Activated T-cell treated with anti-CD3 and anti-CD28 coated beads, Interleukin-2, amount 50 U/mL, for 72 hours (primary cell): Measurements from ENCODE around the gene SLC6A1. TPM values are rescaled to one million over a fixed set of nuclear protein-coding genes. Genes with fewer than 3 reads are reported as not detected.
"Not testable (repeated sequence)": the region's sequence is repeated elsewhere in the genome, so short reads cannot be mapped to it uniquely, and the experiment has no call there.

ENCODE experiments used
- ATAC-seq, 2 donors: fragments of 150-1000 bp; cut with Tn5 transposase; replicated peaks in 1 of 2; 2 replicates each; pipeline ENCODE4 v1.10.0; 2021; ENCODE audit warnings: moderate library complexity in 2 of 2, mild to moderate bottlenecking in 1 of 2
- DNase-seq, 2 donors: peaks; one replicate each; pipeline ENCODE4 v3.0.0; 2021 to 2022; ENCODE audit warnings: mixed read lengths in 1 of 2
- H3K27ac Mint-ChIP-seq: one replicate; pipeline ENCODE4 v1.8.0; 2022; ENCODE audit warnings: mild to moderate bottlenecking, moderate library complexity, mixed read lengths
- H3K27me3 Mint-ChIP-seq: one replicate; pipeline ENCODE4 v1.8.0; 2022; ENCODE audit warnings: low read depth, mixed read lengths
- H3K36me3 Mint-ChIP-seq, 2 donors: one replicate each; pipeline ENCODE4 v1.8.0; 2022; ENCODE audit warnings: mixed read lengths in 2 of 2, mild to moderate bottlenecking in 1 of 2; ENCODE audit not compliant: insufficient read depth in 2 of 2
- H3K4me1 Mint-ChIP-seq: one replicate; pipeline ENCODE4 v1.8.0; 2022; ENCODE audit warnings: low read depth, mixed read lengths
- H3K4me3 Mint-ChIP-seq, 2 donors: one replicate each; pipeline ENCODE4 v1.8.0; 2022; ENCODE audit warnings: mild to moderate bottlenecking in 2 of 2, mixed read lengths in 2 of 2, moderate library complexity in 2 of 2
- H3K9me3 Mint-ChIP-seq, 2 donors: one replicate each; pipeline ENCODE4 v1.8.0; 2022; ENCODE audit warnings: mixed read lengths in 2 of 2
- total RNA-seq, 2 donors: library from RNA; stranded (reverse); gene quantifications; one replicate each; pipeline ENCODE4 v1.2.3, GENCODE V29; 2022

Gene SLC6A1
- total RNA-seq, 2 donors from 2014 or later: not detected

- H3K27me3 Mint-ChIP-seq: peaks cover 41% of the 10 kb centered on the region
- peaks cover 0 to 2% of the 10 kb centered on the region in 2 donors for H3K36me3 Mint-ChIP-seq
- H3K27ac Mint-ChIP-seq: no peak overlapping the region
- peaks cover 3 to 4% of the 10 kb centered on the region in 2 donors for H3K9me3 Mint-ChIP-seq
- ATAC-seq: no peak
- no peak overlapping the region for H3K4me3 Mint-ChIP-seq
- no peaks in the 10 kb centered on the region for H3K4me1 Mint-ChIP-seq
- DNase-seq: no peak
These were observed 81.9 kb downstream of the SLC6A1 start for GRCh38 chr3:11074451-11074850.

GRCh38 chr3:11075122-11075521 lies 82.6 kb downstream of the SLC6A1 start:
- ATAC-seq, H3K27ac Mint-ChIP-seq, H3K4me3 Mint-ChIP-seq, H3K4me1 Mint-ChIP-seq, H3K9me3 Mint-ChIP-seq, DNase-seq, H3K36me3 Mint-ChIP-seq: not testable (repeated sequence)
- peaks cover 43% of the 10 kb centered on the region for H3K27me3 Mint-ChIP-seq

- DNase-seq: no peak
- Mint-ChIP-seq H3K9me3 (peaks cover 4 to 7% of the 10 kb centered on the region in 2 donors), H3K27ac (no peak overlapping the region), H3K4me1 (no peaks in the 10 kb centered on the region), H3K27me3 (peaks cover 50% of the 10 kb centered on the region), H3K36me3 (peaks cover 0 to 2% of the 10 kb centered on the region in 2 donors), H3K4me3 (no peak overlapping the region)
- ATAC-seq: no peak
These were observed 84.2 kb downstream of the SLC6A1 start for GRCh38 chr3:11076711-11077110.

GRCh38 chr3:11077466-11077865 lies 84.9 kb downstream of the SLC6A1 start:
- Mint-ChIP-seq H3K4me1 (no peaks in the 10 kb centered on the region), H3K4me3 (no peak overlapping the region), H3K9me3 (peaks cover 4 to 7% of the 10 kb centered on the region in 2 donors), H3K36me3 (peaks cover 0 to 2% of the 10 kb centered on the region in 2 donors), H3K27ac (no peak overlapping the region), H3K27me3 (peaks cover 50% of the 10 kb centered on the region)
- ATAC-seq: no peak
- DNase-seq: no peak

GRCh38 chr3:11078826-11079515 lies 86.4 kb downstream of the SLC6A1 start:
- H3K4me3 Mint-ChIP-seq: no peak overlapping the region
- peaks cover 4 to 7% of the 10 kb centered on the region in 2 donors for H3K9me3 Mint-ChIP-seq
- no peak overlapping the region for H3K27ac Mint-ChIP-seq
- ATAC-seq (no peak), DNase-seq (no peak)
- H3K4me1 Mint-ChIP-seq: no peaks in the 10 kb centered on the region
- H3K36me3 Mint-ChIP-seq: peaks cover 0 to 2% of the 10 kb centered on the region in 2 donors
- peaks cover 39% of the 10 kb centered on the region for H3K27me3 Mint-ChIP-seq

GRCh38 chr3:11080492-11080891 lies 87.9 kb downstream of the SLC6A1 start:
- H3K4me3 Mint-ChIP-seq: no peak overlapping the region
- H3K9me3 Mint-ChIP-seq: peaks cover 4 to 7% of the 10 kb centered on the region in 2 donors
- H3K27me3 Mint-ChIP-seq: peaks cover 23% of the 10 kb centered on the region
- H3K36me3 Mint-ChIP-seq: peaks cover 0 to 2% of the 10 kb centered on the region in 2 donors
- no peaks in the 10 kb centered on the region for H3K4me1 Mint-ChIP-seq
- DNase-seq (no peak), ATAC-seq (no peak)
- no peak overlapping the region for H3K27ac Mint-ChIP-seq

GRCh38 chr3:11084098-11084497 lies 91.5 kb downstream of the SLC6A1 start:
- no peak overlapping the region for H3K27ac Mint-ChIP-seq
- H3K4me1 Mint-ChIP-seq: no peaks in the 10 kb centered on the region
- no peak overlapping the region for H3K4me3 Mint-ChIP-seq
- H3K27me3 Mint-ChIP-seq: peaks cover 20% of the 10 kb centered on the region
- DNase-seq (no peak), ATAC-seq (no peak)
- no peaks in the 10 kb centered on the region for H3K36me3 Mint-ChIP-seq
- H3K9me3 Mint-ChIP-seq: peaks cover 0 to 4% of the 10 kb centered on the region in 2 donors

GRCh38 chr3:11084677-11085076 lies 92.1 kb downstream of the SLC6A1 start:
- H3K4me3 Mint-ChIP-seq: no peak overlapping the region
- DNase-seq (no peak), ATAC-seq (no peak)
- H3K9me3 Mint-ChIP-seq: peaks cover 0 to 4% of the 10 kb centered on the region in 2 donors
- H3K4me1 Mint-ChIP-seq: no peaks in the 10 kb centered on the region
- no peaks in the 10 kb centered on the region for H3K36me3 Mint-ChIP-seq
- peaks cover 15% of the 10 kb centered on the region for H3K27me3 Mint-ChIP-seq
- no peak overlapping the region for H3K27ac Mint-ChIP-seq

GRCh38 chr3:11085093-11085840 lies 92.7 kb downstream of the SLC6A1 start:
- no peak for DNase-seq
- Mint-ChIP-seq H3K4me1 (no peaks in the 10 kb centered on the region), H3K36me3 (no peaks in the 10 kb centered on the region), H3K9me3 (peaks cover 0 to 4% of the 10 kb centered on the region in 2 donors), H3K4me3 (no peak overlapping the region), H3K27ac (no peak overlapping the region), H3K27me3 (peaks cover 15% of the 10 kb centered on the region)
- no peak for ATAC-seq

GRCh38 chr3:11086856-11087255 lies 94.3 kb downstream of the SLC6A1 start:
- ATAC-seq: no peak
- no peak overlapping the region for H3K4me3 Mint-ChIP-seq
- no peak for DNase-seq
- peaks cover 8% of the 10 kb centered on the region for H3K27me3 Mint-ChIP-seq
- H3K4me1 Mint-ChIP-seq: no peaks in the 10 kb centered on the region
- H3K27ac Mint-ChIP-seq: no peak overlapping the region
- H3K36me3 Mint-ChIP-seq: no peaks in the 10 kb centered on the region
- no peaks in the 10 kb centered on the region for H3K9me3 Mint-ChIP-seq

GRCh38 chr3:11088066-11088465 lies 95.5 kb downstream of the SLC6A1 start:
- peaks cover 8% of the 10 kb centered on the region for H3K27me3 Mint-ChIP-seq
- no peaks in the 10 kb centered on the region for H3K36me3 Mint-ChIP-seq
- H3K27ac Mint-ChIP-seq: no peak overlapping the region
- DNase-seq (no peak), ATAC-seq (no peak)
- no peaks in the 10 kb centered on the region for H3K9me3 Mint-ChIP-seq
- H3K4me1 Mint-ChIP-seq: no peaks in the 10 kb centered on the region
- H3K4me3 Mint-ChIP-seq: no peak overlapping the region

GRCh38 chr3:11088831-11089230 lies 96.3 kb downstream of the SLC6A1 start:
- H3K27ac Mint-ChIP-seq: no peak overlapping the region
- H3K36me3 Mint-ChIP-seq: no peaks in the 10 kb centered on the region
- H3K4me1 Mint-ChIP-seq: no peaks in the 10 kb centered on the region
- H3K4me3 Mint-ChIP-seq: no peak overlapping the region
- H3K27me3 Mint-ChIP-seq: peaks cover 8% of the 10 kb centered on the region
- DNase-seq (no peak), ATAC-seq (no peak)
- no peaks in the 10 kb centered on the region for H3K9me3 Mint-ChIP-seq
